OCI-LY3 (cell line): ENCODE measurements around the gene SMURF1.

Experiments used
- H2AFZ ChIP-seq: fragments of 200-600, 300-600 bp; shearing (Covaris generic); 2 replicates; pipeline ENCODE4 v1.6.0; 2014; ENCODE audit warnings: antibody characterized with exemption, low read depth, low read length
- H3K27ac ChIP-seq: fragments of 200-600, 300-600 bp; sonication (generic); 2 replicates; pipeline ENCODE4 v1.5.1; 2014; ENCODE audit warnings: mild to moderate bottlenecking, low read length, moderate library complexity, mixed read lengths
- H3K27me3 ChIP-seq: fragments of 200-600, 300-600 bp; sonication (generic); 2 replicates; pipeline ENCODE4 v1.6.1; 2014; ENCODE audit warnings: low read depth, low read length, mixed read lengths
- H3K36me3 ChIP-seq: fragments of 200-600, 300-600 bp; sonication (generic); replicated peaks from 2 replicates; pipeline ENCODE3; 2014; ENCODE audit warnings: low read depth, low read length, mixed read lengths
- H3K4me1 ChIP-seq: fragments of 300-600, 200-600 bp; sonication (generic); 2 replicates; pipeline ENCODE4 v1.6.1; 2014; ENCODE audit warnings: low read length, mixed read lengths
- H3K4me2 ChIP-seq: fragments of 200-600, 300-600 bp; sonication (generic); 2 replicates; pipeline ENCODE4 v1.6.1; 2014; ENCODE audit warnings: low read length, mixed read lengths
- H3K4me3 ChIP-seq: fragments of 300-600, 200-600 bp; sonication (generic); 2 replicates; pipeline ENCODE4 v1.5.1; 2014; ENCODE audit warnings: antibody characterized with exemption, mild to moderate bottlenecking, low read length, moderate library complexity
- H3K79me2 ChIP-seq: fragments of 300-600, 200-600 bp; shearing (Covaris generic); 2 replicates; pipeline ENCODE4 v1.6.1; 2014; ENCODE audit warnings: mild to moderate bottlenecking, low read length, mixed read lengths
- H3K9ac ChIP-seq: fragments of 300-600, 200-600 bp; shearing (Covaris generic); 2 replicates; pipeline ENCODE4 v1.6.0; 2014; ENCODE audit warnings: mild to moderate bottlenecking, low read length, moderate library complexity
- H3K9me3 ChIP-seq: fragments of 200-600, 300-600 bp; shearing (Covaris generic); 2 replicates; pipeline ENCODE4 v1.6.1; 2014; ENCODE audit warnings: low read length, mixed read lengths; ENCODE audit not compliant: insufficient read depth
- H4K20me1 ChIP-seq: fragments of 200-600, 300-600 bp; sonication (generic); 2 replicates; pipeline ENCODE4 v1.6.1; 2016; ENCODE audit warnings: low read length, mixed read lengths; ENCODE audit not compliant: insufficient read depth
- EZH2phosphoT487 ChIP-seq: fragments of 200-600 bp; shearing (Covaris generic); IDR thresholded peaks from 2 replicates; pipeline ENCODE4 v1.6.1; 2018; ENCODE audit warnings: antibody characterized with exemption, mixed run types, low read depth
- TF ChIP-seq, protein P1 (sequence below): fragments of 200-600, 300-600 bp; sonication (generic); IDR thresholded peaks from 2 replicates; pipeline ENCODE4 v1.5.1; 2014; ENCODE audit warnings: antibody characterized with exemption, low read length, low read depth

SMURF1 gene

DNA sequence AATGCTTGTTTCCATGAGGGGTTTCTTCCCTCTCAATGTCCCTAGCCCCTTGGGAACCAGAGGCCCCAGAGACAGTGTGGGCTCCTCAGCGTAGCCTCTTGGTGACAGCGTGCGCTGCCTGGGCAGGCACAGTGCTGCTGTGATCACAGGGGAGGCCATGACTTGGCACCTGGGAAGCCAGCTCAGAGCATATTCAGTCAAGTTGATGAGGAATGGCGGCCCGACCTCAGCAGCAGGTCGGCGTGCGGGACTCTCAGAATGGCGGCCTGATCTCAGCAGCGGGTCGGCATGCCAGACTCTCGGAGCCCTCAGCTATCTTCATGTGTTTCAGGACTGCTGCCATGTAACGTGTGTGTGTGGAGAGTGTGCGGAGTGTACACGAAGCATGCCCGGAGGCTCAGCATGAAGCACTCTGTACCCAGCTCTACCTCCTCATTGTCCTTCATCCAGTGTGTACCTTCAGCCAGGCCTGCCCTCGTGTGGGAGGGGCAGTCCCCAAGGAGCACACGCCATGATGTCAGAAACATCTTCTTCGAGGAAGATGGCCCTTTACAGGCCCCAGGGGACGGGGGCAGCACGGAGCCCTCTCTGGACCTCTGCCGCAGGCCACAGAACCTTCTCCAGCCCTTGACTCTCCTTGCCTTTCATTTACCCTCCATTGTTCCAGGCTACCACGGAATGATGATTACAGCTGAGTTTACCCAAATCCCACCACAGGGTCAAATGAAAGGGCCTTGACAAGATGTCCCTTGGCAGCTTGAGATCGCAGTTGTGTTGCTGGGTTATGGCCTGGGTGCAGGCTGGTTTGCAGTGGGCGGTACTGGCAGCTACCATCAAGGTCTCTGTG, 130.4 kb downstream of the SMURF1 start:
- Histone ChIP-seq H2AFZ (no peak overlapping the region), H3K4me1 (peaks cover 8% of the 10 kb centered on the region), H4K20me1 (no peaks in the 10 kb centered on the region), H3K79me2 (peaks cover 7% of the 10 kb centered on the region), H3K9ac (no peak overlapping the region), H3K4me2 (no peak overlapping the region), H3K9me3 (no peaks in the 10 kb centered on the region), H3K36me3 (peaks cover 59% of the 10 kb centered on the region), H3K27me3 (no peaks in the 10 kb centered on the region), H3K27ac (no peak overlapping the region), H3K4me3 (no peak overlapping the region)
- TF ChIP-seq EZH2phosphoT487, result no peak
- TF ChIP-seq, protein P1, sequence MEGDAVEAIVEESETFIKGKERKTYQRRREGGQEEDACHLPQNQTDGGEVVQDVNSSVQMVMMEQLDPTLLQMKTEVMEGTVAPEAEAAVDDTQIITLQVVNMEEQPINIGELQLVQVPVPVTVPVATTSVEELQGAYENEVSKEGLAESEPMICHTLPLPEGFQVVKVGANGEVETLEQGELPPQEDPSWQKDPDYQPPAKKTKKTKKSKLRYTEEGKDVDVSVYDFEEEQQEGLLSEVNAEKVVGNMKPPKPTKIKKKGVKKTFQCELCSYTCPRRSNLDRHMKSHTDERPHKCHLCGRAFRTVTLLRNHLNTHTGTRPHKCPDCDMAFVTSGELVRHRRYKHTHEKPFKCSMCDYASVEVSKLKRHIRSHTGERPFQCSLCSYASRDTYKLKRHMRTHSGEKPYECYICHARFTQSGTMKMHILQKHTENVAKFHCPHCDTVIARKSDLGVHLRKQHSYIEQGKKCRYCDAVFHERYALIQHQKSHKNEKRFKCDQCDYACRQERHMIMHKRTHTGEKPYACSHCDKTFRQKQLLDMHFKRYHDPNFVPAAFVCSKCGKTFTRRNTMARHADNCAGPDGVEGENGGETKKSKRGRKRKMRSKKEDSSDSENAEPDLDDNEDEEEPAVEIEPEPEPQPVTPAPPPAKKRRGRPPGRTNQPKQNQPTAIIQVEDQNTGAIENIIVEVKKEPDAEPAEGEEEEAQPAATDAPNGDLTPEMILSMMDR, result no peak

DNA sequence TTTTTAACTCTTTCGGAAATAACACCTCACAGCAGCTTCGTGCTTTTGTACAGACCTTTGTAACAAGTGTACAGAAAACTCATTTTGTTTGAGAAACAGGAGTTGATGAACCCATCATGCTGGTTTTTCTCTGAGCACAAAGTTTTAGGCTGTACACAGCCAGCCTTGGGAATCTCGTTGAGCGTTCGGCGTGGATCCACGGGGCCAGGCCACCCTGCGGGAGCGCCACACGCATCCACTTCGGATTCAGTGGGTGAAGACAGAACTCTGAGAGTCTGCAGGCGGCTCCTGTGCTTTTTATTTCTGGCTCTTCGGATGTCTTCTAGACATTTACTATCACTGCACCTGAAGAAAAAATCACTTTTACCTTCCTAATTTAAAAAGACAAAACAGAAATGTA, 131.2 kb downstream of the SMURF1 start:
- peaks cover 7% of the 10 kb centered on the region for H3K79me2 ChIP-seq
- H3K27ac ChIP-seq, result no peak overlapping the region
- no peaks in the 10 kb centered on the region for H3K9me3 ChIP-seq
- no peak overlapping the region for H3K4me2 ChIP-seq
- no peak overlapping the region for H3K9ac ChIP-seq
- no peak overlapping the region for H3K4me3 ChIP-seq
- no peaks in the 10 kb centered on the region for H4K20me1 ChIP-seq
- no peaks in the 10 kb centered on the region for H3K27me3 ChIP-seq
- H3K4me1 ChIP-seq, result peaks cover 8% of the 10 kb centered on the region
- peaks cover 62% of the 10 kb centered on the region for H3K36me3 ChIP-seq
- TF ChIP-seq EZH2phosphoT487, result no peak
- TF ChIP-seq, protein P1, result no peak
- no peak overlapping the region for H2AFZ ChIP-seq

GRCh38 chr7:99011706-99012404, 132.1 kb downstream of the SMURF1 start:
- peaks cover 2% of the 10 kb centered on the region; the same call in 1 of the 2 replicates for H3K79me2 ChIP-seq
- H3K27me3 ChIP-seq, result no peaks in the 10 kb centered on the region
- H3K4me2 ChIP-seq, result no peak overlapping the region
- H3K9ac ChIP-seq, result no peak overlapping the region
- H3K9me3 ChIP-seq, result no peaks in the 10 kb centered on the region
- H3K27ac ChIP-seq, result no peak overlapping the region
- TF ChIP-seq, protein P1, result no peak
- no peak for TF ChIP-seq EZH2phosphoT487
- no peak overlapping the region for H3K4me3 ChIP-seq
- H4K20me1 ChIP-seq, result no peaks in the 10 kb centered on the region
- peaks cover 63% of the 10 kb centered on the region for H3K36me3 ChIP-seq
- peaks cover 7% of the 10 kb centered on the region for H3K4me1 ChIP-seq
- no peak overlapping the region for H2AFZ ChIP-seq

DNA sequence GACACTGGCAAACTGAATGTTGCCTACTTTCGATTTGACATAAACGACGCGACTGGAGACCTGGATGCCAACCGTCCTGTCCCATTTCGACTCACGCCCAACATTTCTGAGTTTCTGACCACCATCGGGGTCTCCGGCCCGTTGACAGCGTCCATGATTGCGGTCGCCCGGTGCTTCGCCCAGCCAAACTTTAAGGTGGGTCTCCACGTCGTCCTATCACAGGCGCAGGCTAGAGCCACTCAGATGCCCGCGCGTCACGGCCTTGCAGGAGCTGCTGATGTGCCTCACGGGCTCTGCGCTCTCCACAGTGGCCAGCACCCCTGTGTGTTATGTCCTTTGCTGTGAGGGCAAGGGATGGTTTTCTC, 132.6 kb downstream of the SMURF1 start:
- Histone ChIP-seq H3K9me3 (no peaks in the 10 kb centered on the region), H3K9ac (no peak overlapping the region), H3K36me3 (peaks cover 63% of the 10 kb centered on the region), H3K27ac (no peak overlapping the region), H3K4me3 (no peak overlapping the region), H3K4me2 (no peak overlapping the region), H2AFZ (no peak overlapping the region), H3K79me2 (no peaks in the 10 kb centered on the region), H3K27me3 (no peaks in the 10 kb centered on the region), H4K20me1 (no peaks in the 10 kb centered on the region), H3K4me1 (peaks cover 2% of the 10 kb centered on the region)
- TF ChIP-seq, protein P1, result no peak
- no peak for TF ChIP-seq EZH2phosphoT487
